Measurements from ENCODE around the gene FGGY.

Gene FGGY

GRCh38 chr1:59703226-59703917 lies 406.5 kb downstream of the FGGY start:
- no peak for TF ChIP-seq CTCF (conservative IDR thresholded peaks at IDR 0.05; ENCODE audit: low read length)
- peak; percentile 79 for DNase-seq (ENCODE audit: low read depth)
- H3K4me3 ChIP-seq (ENCODE audit: low read length) = no peak overlapping the region

DNA sequence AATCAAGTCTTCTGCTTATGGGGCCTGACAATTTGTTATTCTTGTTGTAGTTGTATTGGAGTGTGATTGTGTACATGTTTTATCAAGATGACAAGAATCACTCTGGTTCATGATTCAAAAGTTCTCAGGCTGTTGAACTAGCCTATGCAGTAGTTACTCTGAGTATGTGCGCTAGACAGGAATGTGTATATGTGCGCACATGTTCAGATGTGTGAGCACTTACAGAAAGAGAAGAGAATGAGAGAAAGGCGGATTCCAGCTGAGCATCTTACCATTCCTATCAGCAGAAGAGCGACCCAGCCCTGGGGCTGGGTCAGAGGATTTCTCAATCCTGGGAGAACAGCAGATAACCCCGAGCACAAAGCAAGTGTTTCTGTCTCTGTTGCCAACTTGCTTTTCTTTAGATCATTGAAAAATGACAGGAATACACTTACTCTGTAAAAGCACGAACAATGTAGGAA lies 407.1 kb downstream of the FGGY start:
- TF ChIP-seq CTCF (conservative IDR thresholded peaks at IDR 0.05; ENCODE audit: low read length) = no peak
- no peak for DNase-seq (ENCODE audit: low read depth)
- H3K4me3 ChIP-seq (ENCODE audit: low read length) = no peak overlapping the region

GRCh38 chr1:59704716-59705115 lies 407.8 kb downstream of the FGGY start:
- TF ChIP-seq CTCF (conservative IDR thresholded peaks at IDR 0.05; ENCODE audit: low read length) = no peak
- no peak for DNase-seq (ENCODE audit: low read depth)
- H3K4me3 ChIP-seq (ENCODE audit: low read length) = no peak overlapping the region

DNA sequence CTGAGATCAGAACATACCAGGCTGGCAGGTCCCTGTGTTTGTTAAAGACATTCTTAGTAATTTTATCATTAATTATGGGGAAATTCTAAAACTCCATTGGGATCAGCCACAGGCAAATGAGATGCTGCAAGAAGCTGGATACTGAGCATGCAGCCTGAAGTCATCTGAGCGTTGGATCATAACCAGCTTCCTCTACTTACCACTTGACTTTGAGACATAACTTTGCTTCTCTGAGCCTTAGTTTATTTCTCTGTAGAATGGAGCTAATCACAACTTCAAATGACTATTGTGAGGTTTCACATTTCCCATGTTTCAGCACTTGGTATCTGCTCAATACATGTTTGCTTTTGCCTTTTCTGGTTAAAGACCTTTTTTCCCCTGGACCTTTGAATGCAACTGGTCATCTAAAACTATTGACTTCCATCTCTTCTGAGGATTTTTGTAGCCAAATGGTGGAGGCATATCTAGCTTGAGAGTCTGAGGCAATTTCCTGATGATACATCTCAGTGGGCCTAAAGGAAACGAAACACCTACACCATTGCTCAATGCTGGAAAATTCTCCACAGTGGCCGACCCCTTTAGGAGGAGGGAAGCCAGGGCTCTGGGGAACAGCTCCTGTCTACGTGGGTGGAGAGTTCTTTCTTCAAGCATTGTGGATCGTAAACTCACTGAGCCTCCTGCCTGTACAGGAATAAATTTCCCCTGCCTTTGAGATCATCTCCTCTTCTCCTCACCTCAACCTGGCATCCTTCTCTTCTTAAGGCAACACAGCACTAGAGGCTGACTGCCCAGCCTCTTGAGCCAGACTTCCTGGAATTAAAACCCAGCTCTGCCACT lies 408.8 kb downstream of the FGGY start:
- no peak overlapping the region for H3K4me3 ChIP-seq (ENCODE audit: low read length)
- no peak for TF ChIP-seq CTCF (conservative IDR thresholded peaks at IDR 0.05; ENCODE audit: low read length)
- peak; percentile 64 for DNase-seq (ENCODE audit: low read depth)

- no peak overlapping the region for H3K4me3 ChIP-seq (ENCODE audit: low read length)
- DNase-seq (ENCODE audit: low read depth) = no peak
Observed at GRCh38 chr1:59706303-59706599, 409.4 kb downstream of the FGGY start.

GRCh38 chr1:59707178-59707791 lies 410.4 kb downstream of the FGGY start:
- DNase-seq (ENCODE audit: low read depth) = peak; percentile 94
- no peak for TF ChIP-seq CTCF (conservative IDR thresholded peaks at IDR 0.05; ENCODE audit: low read length)
- H3K4me3 ChIP-seq (ENCODE audit: low read length) = no peak overlapping the region

More at GRCh38 chr1:59706303-59706599, 409.4 kb downstream of the FGGY start:
- no peak for TF ChIP-seq CTCF (conservative IDR thresholded peaks at IDR 0.05; ENCODE audit: low read length)

Data from AG10803 (cell line).